AG20443 (cell line): ENCODE measurements around the gene SMIM41.

Experiments used
- DNase-seq: peaks from one replicate; pipeline ENCODE4 v3.0.0; 2012; ENCODE audit warnings: low spot score, mixed read lengths

SMIM41 gene

GRCh38 chr12:52050758-52051541, 28.6 kb upstream of the SMIM41 start, which contains the start of gene NR4A1:
Gene NR4A1, plus strand, starts transcription at chr12:52051442. Its CDS starts 2,887 bp downstream, at chr12:52054329.
- peak; percentile 98 for DNase-seq

DNA sequence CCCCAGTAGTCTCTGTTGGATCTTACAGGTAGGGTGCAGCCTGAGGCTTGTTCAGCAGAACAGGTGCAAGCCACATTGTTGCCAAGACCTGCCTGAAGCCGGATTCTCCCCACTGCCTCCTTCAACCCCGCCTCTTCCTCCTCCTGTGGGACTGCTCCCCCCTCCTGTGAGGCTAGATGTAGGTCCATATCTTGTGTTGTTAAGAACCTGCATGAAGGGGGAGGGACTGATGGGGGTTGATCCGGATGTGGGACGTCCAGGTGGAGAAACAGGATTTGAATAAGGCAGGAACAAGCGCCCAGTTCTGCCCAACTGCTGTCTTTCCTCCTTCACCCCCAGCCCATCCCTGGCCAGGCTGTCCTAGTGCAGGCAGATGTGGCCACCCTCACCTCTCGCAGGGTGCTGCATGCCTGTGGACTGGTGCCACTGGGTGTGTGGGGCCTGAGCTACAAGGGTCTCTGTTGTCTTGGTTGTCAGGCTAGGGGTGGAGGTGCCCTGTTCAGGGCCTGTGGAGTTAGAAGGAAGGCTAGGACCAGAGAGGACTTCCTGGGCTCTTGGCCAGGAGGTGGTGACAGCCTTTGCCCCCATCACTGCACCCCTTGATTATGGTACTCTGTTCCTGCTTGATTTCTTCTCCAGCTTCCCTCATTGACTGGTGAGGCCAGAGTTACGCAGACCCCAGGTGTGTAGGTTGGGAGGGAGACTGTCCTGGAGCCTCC, 26.9 kb upstream of the SMIM41 start:
- peak; percentile 10 for DNase-seq

- peak; percentile 12 for DNase-seq
Observed at GRCh38 chr12:52053536-52054209, 25.8 kb upstream of the SMIM41 start.

- DNase-seq: no peak
Observed at GRCh38 chr12:52054231-52054832, 25.2 kb upstream of the SMIM41 start.

DNA sequence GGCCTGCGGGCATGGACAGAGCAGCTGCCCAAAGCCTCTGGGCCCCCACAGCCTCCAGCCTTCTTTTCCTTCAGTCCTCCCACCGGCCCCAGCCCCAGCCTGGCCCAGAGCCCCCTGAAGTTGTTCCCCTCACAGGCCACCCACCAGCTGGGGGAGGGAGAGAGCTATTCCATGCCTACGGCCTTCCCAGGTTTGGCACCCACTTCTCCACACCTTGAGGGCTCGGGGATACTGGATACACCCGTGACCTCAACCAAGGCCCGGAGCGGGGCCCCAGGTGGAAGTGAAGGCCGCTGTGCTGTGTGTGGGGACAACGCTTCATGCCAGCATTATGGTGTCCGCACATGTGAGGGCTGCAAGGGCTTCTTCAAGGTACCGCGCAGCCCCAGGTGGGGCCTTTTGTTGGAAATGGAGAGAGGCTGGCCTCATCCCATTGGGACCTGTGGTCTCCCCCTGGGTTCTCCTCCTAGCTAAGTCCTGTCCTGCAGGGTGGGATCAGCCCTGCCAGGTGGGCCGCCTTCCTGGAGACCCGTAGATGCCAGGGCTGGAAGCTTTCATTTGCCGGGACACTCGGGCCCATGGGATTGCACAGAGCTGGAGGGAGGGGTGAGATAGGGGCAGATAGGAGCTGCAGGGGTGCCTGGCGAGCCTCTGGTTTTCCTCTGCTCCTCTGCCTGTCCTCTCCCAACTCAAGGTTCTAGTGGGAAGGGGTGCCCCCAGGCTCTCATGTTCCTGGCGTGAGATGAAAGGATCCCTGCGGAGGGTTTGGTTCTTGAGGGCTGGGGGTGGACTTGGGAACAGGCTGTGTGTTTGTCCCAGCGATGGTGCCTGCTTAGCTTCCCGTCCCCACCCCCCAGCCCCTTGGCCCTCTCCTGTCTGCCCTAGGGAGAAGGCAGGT, 24.4 kb upstream of the SMIM41 start:
- no peak for DNase-seq

- no peak for DNase-seq
Observed at GRCh38 chr12:52055731-52056711, 23.5 kb upstream of the SMIM41 start.

GRCh38 chr12:52056801-52057637, 22.5 kb upstream of the SMIM41 start:
- peak; percentile 66 for DNase-seq

GRCh38 chr12:52057638-52058576, 21.6 kb upstream of the SMIM41 start:
- DNase-seq: no peak

- no peak for DNase-seq
Observed at GRCh38 chr12:52058631-52059361, 20.7 kb upstream of the SMIM41 start.

GRCh38 chr12:52059582-52060497, 19.7 kb upstream of the SMIM41 start:
- DNase-seq: no peak

DNA sequence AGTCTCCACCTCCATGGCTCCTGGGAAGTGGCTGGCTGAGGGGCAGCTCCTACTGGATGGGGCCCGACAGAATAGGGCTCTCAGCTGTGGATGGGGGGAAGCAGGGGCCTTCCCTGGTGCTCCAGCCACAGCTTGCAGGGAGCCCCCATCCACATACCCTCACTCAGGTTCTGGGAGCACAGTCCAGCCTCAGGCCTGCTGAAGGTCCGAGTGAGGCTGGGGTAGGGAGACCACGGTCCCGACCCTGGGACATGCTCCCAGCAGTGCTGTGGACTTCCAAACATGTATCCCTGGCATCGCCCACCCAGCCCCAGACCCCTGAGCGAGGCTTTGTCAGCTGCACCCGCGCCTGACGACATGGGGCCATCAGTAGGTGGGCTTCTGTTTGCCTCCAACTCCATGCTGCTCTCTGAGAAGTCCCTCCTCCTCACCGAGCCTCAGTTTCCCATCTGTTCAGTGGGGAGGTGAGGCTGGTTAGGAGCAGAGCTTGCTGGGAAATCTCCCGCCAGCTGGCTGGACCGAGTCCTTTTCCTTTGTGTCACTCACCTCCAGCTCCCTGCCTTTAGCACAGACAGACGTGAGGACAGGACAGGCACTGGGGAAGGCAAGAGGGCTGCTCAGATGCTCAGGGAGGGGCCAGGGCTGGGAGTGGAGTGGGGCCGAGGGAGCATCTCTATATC, 18.9 kb upstream of the SMIM41 start:
- DNase-seq: peak; percentile 8

GRCh38 chr12:52061470-52062166, 17.9 kb upstream of the SMIM41 start:
- no peak for DNase-seq

- DNase-seq: no peak
Observed at GRCh38 chr12:52062167-52063081, 17.1 kb upstream of the SMIM41 start.
